Measurements from ENCODE around the gene CLTC.

DNA sequence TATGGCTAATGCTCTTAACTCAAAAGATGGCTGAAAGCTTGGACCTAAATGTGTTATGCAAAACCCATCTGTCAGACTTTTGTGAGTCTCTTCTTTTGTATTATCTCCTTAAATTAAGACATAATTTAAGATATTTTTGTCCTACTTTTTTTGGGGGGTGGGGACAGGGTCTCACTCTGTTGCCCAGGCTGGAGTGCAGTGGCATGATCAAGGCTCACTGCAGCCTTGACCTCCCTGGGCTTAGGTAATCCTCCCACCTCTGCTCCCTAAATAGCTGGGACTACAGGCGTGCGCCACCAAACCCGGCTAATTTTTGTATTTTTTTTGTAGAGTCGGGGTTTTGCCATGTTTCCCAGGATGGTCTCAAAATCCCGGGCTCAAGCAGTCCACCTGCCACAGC, 7.1 kb downstream of the CLTC start:
- TF ChIP-seq YY1 (IDR thresholded peaks at IDR 0.05; ENCODE audit: low read depth, low read length), result no peak
- no peak for TF ChIP-seq HDAC2 (IDR thresholded peaks at IDR 0.05; ENCODE audit: borderline replicate concordance in 1 of 2, low read depth in 2 of 2, low read length in 2 of 2)
- TF ChIP-seq EZH2 (IDR thresholded peaks at IDR 0.05; ENCODE audit: low read depth, low read length, severe bottlenecking), result no peak
- no peak for TF ChIP-seq CTCF (IDR thresholded peaks at IDR 0.05; ENCODE audit: control extremely low read depth in 1 of 3, insufficient read depth in 1 of 3, low read depth in 1 of 3, low read length in 3 of 3)
- TF ChIP-seq FOSL1 (IDR thresholded peaks at IDR 0.05; ENCODE audit: insufficient read depth, low read depth, low read length), result no peak
- TF ChIP-seq ATF3 (IDR thresholded peaks at IDR 0.05; ENCODE audit: insufficient read depth, low read depth, low read length), result no peak
- TF ChIP-seq POLR2AphosphoS5 (IDR thresholded peaks at IDR 0.05; ENCODE audit: low read depth, low read length), result no peak
- TF ChIP-seq GABPA (IDR thresholded peaks at IDR 0.05; ENCODE audit: borderline replicate concordance, insufficient read depth, low read length), result no peak
- TF ChIP-seq EP300 (IDR thresholded peaks at IDR 0.05; ENCODE audit: borderline replicate concordance in 1 of 2, low read depth in 2 of 2, low read length in 2 of 2), result no peak
- TF ChIP-seq SP4 (IDR thresholded peaks at IDR 0.05; ENCODE audit: low read length), result no peak
- TF ChIP-seq RFX5 (IDR thresholded peaks at IDR 0.05; ENCODE audit: borderline replicate concordance, low read depth, low read length), result no peak
- TF ChIP-seq SP1 (IDR thresholded peaks at IDR 0.05; ENCODE audit: low read depth, low read length), result no peak
- TF ChIP-seq ZNF274 (IDR thresholded peaks at IDR 0.05; ENCODE audit: borderline replicate concordance, extremely low read depth, low read length), result no peak

Data from H1 (cell line).